Endothelial cell of umbilical vein (primary cell): ENCODE results near the gene NCOA6. TPM values are rescaled to one million over a fixed set of nuclear protein-coding genes. Genes with fewer than 3 reads are reported as not detected.

Experiments
- BruUV-seq: library from RNA; stranded (reverse); fragments of 400-500 nt; replicated peaks from 2 replicates; lab custom pipeline; 2021; lab: Mats Ljungman, UMichigan
- CTCF ChIA-PET: fragments of 300-600, 350-600 bp; sonication (Branson Sonifier 250); formaldehyde crosslinking; loops from one replicate; lab custom pipeline; 2021; ENCODE audit warnings: antibody characterized with exemption, inconsistent platforms; lab: Charles Lee
- POLR2A ChIA-PET: fragments of 300-600, 350-600 bp; sonication (Branson Sonifier 250); formaldehyde crosslinking; loops from one replicate; lab custom pipeline; 2021; ENCODE audit warnings: antibody characterized with exemption, inconsistent platforms; lab: Charles Lee
- DNase-seq: peaks from one replicate; pipeline ENCODE4 v3.0.0-alpha.2; 2011; ENCODE audit warnings: low read depth, low spot score
- FAIRE-seq: peaks from 2 replicates; lab custom pipeline; 2011; peaks lifted over from hg19 to GRCh38; lab: Jason Lieb, UNC
- H2AFZ ChIP-seq: 2 replicates; pipeline ENCODE4 v1.6.0; 2012; ENCODE audit warnings: low read depth, low read length, control low read depth, inconsistent platforms
- H3K27ac ChIP-seq: 2 replicates; pipeline ENCODE4 v1.5.1; 2011; ENCODE audit warnings: low read depth, mild to moderate bottlenecking, control low read depth, low read length, moderate library complexity; ENCODE audit not compliant: insufficient read depth
- H3K27me3 ChIP-seq, 2 experiments: 2 replicates each; pipeline versions ENCODE4 v1.6.0 to v1.6.1; 2011; ENCODE audit warnings: low read length in 2 of 2, mixed read lengths in 1 of 2; ENCODE audit not compliant: control insufficient read depth in 2 of 2, insufficient read depth in 2 of 2
- H3K36me3 ChIP-seq, 2 experiments: 2 replicates in 1 of 2; 3 replicates in 1 of 2; pipeline ENCODE4 v1.5.1; 2011; ENCODE audit warnings: low read length in 2 of 2, mild to moderate bottlenecking in 1 of 2, moderate library complexity in 1 of 2; ENCODE audit not compliant: control insufficient read depth in 2 of 2, insufficient read depth in 2 of 2; ENCODE audit errors: extremely low read depth in 1 of 2
- H3K4me1 ChIP-seq: 3 replicates; pipeline ENCODE4 v1.5.1; 2011; ENCODE audit warnings: mild to moderate bottlenecking, low read length; ENCODE audit not compliant: control insufficient read depth, insufficient read depth; ENCODE audit errors: extremely low read depth
- H3K4me2 ChIP-seq: 2 replicates; pipeline ENCODE4 v1.6.1; 2011; ENCODE audit warnings: low read length, control low read depth, mixed read lengths; ENCODE audit not compliant: insufficient read depth
- H3K4me3 ChIP-seq, 3 experiments: fragments of 200-600 bp in 1 of 3; sonication (generic), shearing (Covaris generic) in 1 of 3; replicated peaks in 1 of 3; 2 replicates each; pipeline ENCODE4 v1.5.1; 2011 to 2016; ENCODE audit warnings: control low read depth in 3 of 3, low read length in 3 of 3, mild to moderate bottlenecking in 2 of 3, inconsistent platforms in 1 of 3, low read depth in 1 of 3, moderate library complexity in 1 of 3; ENCODE audit not compliant: insufficient read depth in 1 of 3
- H3K79me2 ChIP-seq: 2 replicates; pipeline ENCODE4 v1.6.0; 2012; ENCODE audit warnings: low read length, inconsistent platforms; ENCODE audit not compliant: control insufficient read depth, insufficient read depth
- H3K9ac ChIP-seq: replicated peaks from 2 replicates; pipeline ENCODE3; 2011; ENCODE audit warnings: low read length, control low read depth; ENCODE audit not compliant: insufficient read depth; ENCODE audit errors: extremely low read depth
- H3K9me1 ChIP-seq: replicated peaks from 3 replicates; pipeline ENCODE4 v1.6.0; 2011; ENCODE audit warnings: mild to moderate bottlenecking, low read length; ENCODE audit not compliant: control insufficient read depth, insufficient read depth; ENCODE audit errors: extremely low read depth
- H3K9me3 ChIP-seq: replicated peaks from 2 replicates; pipeline ENCODE4 v1.5.1; 2012; ENCODE audit warnings: low read length, inconsistent platforms; ENCODE audit not compliant: control insufficient read depth, insufficient read depth
- H4K20me1 ChIP-seq: replicated peaks from 2 replicates; pipeline ENCODE3; 2011; ENCODE audit warnings: mild to moderate bottlenecking, low read length; ENCODE audit not compliant: control insufficient read depth, insufficient read depth; ENCODE audit errors: extremely low read depth
- CTCF ChIP-seq, 2 donors: IDR thresholded peaks; 1 replicate in 1 of 2; 2 replicates in 1 of 2; pipeline ENCODE4 v1.5.1; 2011; ENCODE audit warnings: low read length in 2 of 2, mild to moderate bottlenecking in 2 of 2, moderate library complexity in 2 of 2, control low read depth in 1 of 2, inconsistent platforms in 1 of 2, low read depth in 1 of 2; ENCODE audit not compliant: insufficient read depth in 1 of 2; ENCODE audit errors: extremely low read depth in 1 of 2
- EZH2 ChIP-seq: IDR thresholded peaks from 2 replicates; pipeline ENCODE4 v1.6.1; 2012; ENCODE audit warnings: borderline replicate concordance, low read depth, mild to moderate bottlenecking, moderate library complexity, low read length, inconsistent platforms; ENCODE audit not compliant: severe bottlenecking
- FOS ChIP-seq: IDR thresholded peaks from 2 replicates; pipeline ENCODE4 v1.6.1; 2011; ENCODE audit warnings: mild to moderate bottlenecking, low read length, moderate library complexity, borderline replicate concordance; ENCODE audit not compliant: insufficient read depth
- GATA2 ChIP-seq: IDR thresholded peaks from 2 replicates; pipeline ENCODE4 v1.7.0; 2011; ENCODE audit warnings: low read depth, mild to moderate bottlenecking, moderate library complexity, mixed read lengths, low read length; ENCODE audit not compliant: insufficient read length, insufficient read depth
- JUN ChIP-seq: IDR thresholded peaks from 2 replicates; pipeline ENCODE4 v1.6.1; 2011; ENCODE audit warnings: borderline replicate concordance, low read depth; ENCODE audit not compliant: insufficient read length, insufficient read depth
- MAX ChIP-seq: IDR thresholded peaks from 2 replicates; pipeline ENCODE4 v1.6.1; 2011; ENCODE audit not compliant: insufficient read depth, insufficient read length
- MYC ChIP-seq: IDR thresholded peaks from one replicate; pipeline ENCODE4 v1.6.1; 2011; ENCODE audit warnings: mild to moderate bottlenecking, low read depth, low read length
- POLR2A ChIP-seq: IDR thresholded peaks from 2 replicates; pipeline ENCODE4 v1.6.1; 2012; ENCODE audit warnings: low read depth, mild to moderate bottlenecking, control low read depth, low read length
- POLR2AphosphoS5 ChIP-seq: IDR thresholded peaks from 2 replicates; pipeline ENCODE4 v1.6.1; 2012; ENCODE audit warnings: low read depth, mild to moderate bottlenecking, control low read depth, low read length, moderate library complexity; ENCODE audit not compliant: insufficient read depth
- dilution Hi-C: fragments of 300-500 bp; cut with MboI; formaldehyde crosslinking; loops from one replicate; pipeline ENCODE4 v1.15.0; 2019; ENCODE audit warnings: low sequenced_read_pairs; ENCODE audit not compliant: extremely low pct_ligation_motif_present
- intact Hi-C: fragments of 100-400 bp; cut with micrococcal nuclease; formaldehyde crosslinking; loops from one replicate; pipeline ENCODE4 v1.10.0; 2022
- polyA plus RNA-seq, 4 experiments: library from polyadenylated mRNA; depleted of rRNA in 3 of 4; stranded (reverse) in 3 of 4; unstranded in 1 of 4; fragments of >200 nt; gene quantifications; 2 replicates each; pipeline versions ENCODE4 v1.2.1 to v1.2.3, GENCODE V29; 2011 to 2012; ENCODE audit warnings: missing spikeins in 1 of 4
- total RNA-seq: library from RNA; stranded (reverse); gene quantifications from 2 replicates; pipeline ENCODE4 v1.2.3, GENCODE V29; 2021

NCOA6 gene
- total and polyA plus RNA-seq, 2 donors (not counting 3 experiments of a cell fraction or from before 2014, with no cell fraction given), result 16.9 to 26.7 TPM

- POLR2A ChIA-PET, result interaction anchor here (0.6 kb wide), 1 partner anchor 24 kb away, joined by 3 read pairs; no protein-coding TSS in a partner anchor
These were observed 123.9 kb downstream of the NCOA6 start for GRCh38 chr20:34701405-34702085.

GRCh38 chr20:34693414-34693813 lies 132.0 kb downstream of the NCOA6 start:
- Histone ChIP-seq H3K4me3 (no peak overlapping the region), H2AFZ (no peak overlapping the region), H4K20me1 (no peaks in the 10 kb centered on the region), H3K27me3 (no peaks in the 10 kb centered on the region), H3K9me1 (no peaks in the 10 kb centered on the region), H3K79me2 (no peaks in the 10 kb centered on the region), H3K27ac (no peak overlapping the region), H3K4me2 (no peak overlapping the region), H3K9me3 (no peaks in the 10 kb centered on the region), H3K36me3 (no peaks in the 10 kb centered on the region), H3K4me1 (peaks cover 7% of the 10 kb centered on the region), H3K9ac (no peak overlapping the region)
- POLR2A ChIA-PET, result no interaction called here
- DNase-seq, result no peak
- no peak for TF ChIP-seq MYC
- TF ChIP-seq MAX, result no peak
- TF ChIP-seq CTCF (IDR thresholded peaks at IDR 0.05; ENCODE audit: extremely low read depth in 1 of 2, insufficient read depth in 1 of 2, low read depth in 1 of 2, low read length in 2 of 2), result no peak
- TF ChIP-seq POLR2A, result no peak
- TF ChIP-seq FOS, result no peak
- no peak for TF ChIP-seq POLR2AphosphoS5
- no peak for TF ChIP-seq JUN
- TF ChIP-seq GATA2, result no peak
- no peak for TF ChIP-seq EZH2
- intact Hi-C loops (no loop called here), dilution Hi-C loops (no loop called here)
- FAIRE-seq, result no peak
- CTCF ChIA-PET, result interaction anchor here (0.9 to 1.4 kb wide), 3 partner anchors 11 to 76 kb away, joined by 3 read pairs; no protein-coding TSS in a partner anchor
- BruUV-seq, result no TSS peak

More at GRCh38 chr20:34701405-34702085, 123.9 kb downstream of the NCOA6 start:
- Histone ChIP-seq H3K9me3 (no peaks in the 10 kb centered on the region), H3K9ac (no peak overlapping the region), H3K27ac (no peak overlapping the region), H3K4me1 (peaks cover 11% of the 10 kb centered on the region), H2AFZ (no peak overlapping the region), H3K79me2 (no peaks in the 10 kb centered on the region), H3K9me1 (no peaks in the 10 kb centered on the region), H3K36me3 (no peaks in the 10 kb centered on the region), H4K20me1 (no peaks in the 10 kb centered on the region), H3K4me2 (no peak overlapping the region), H3K4me3 (no peak overlapping the region), H3K27me3 (no peaks in the 10 kb centered on the region)
- TF ChIP-seq JUN, result peak; percentile 31
- no peak for TF ChIP-seq POLR2AphosphoS5
- BruUV-seq, result no TSS peak
- CTCF ChIA-PET, result no interaction called here
- FAIRE-seq (peak; percentile 15), DNase-seq (no peak)
- intact Hi-C loops, result no loop called here
- dilution Hi-C loops, result no loop called here
